ENCODE measurements around the gene ESR1. TPM values are rescaled to one million over a fixed set of nuclear protein-coding genes. Genes with fewer than 3 reads are reported as not detected.

ESR1 gene
- total and polyA plus RNA-seq, 9 of the 15 experiments (the other 6 are each of a cell fraction or from before 2014, with no cell fraction given), result 0.03 to 0.27 (median 0.08) TPM; not detected in 1

- H3K36me3 ChIP-seq (ENCODE audit: control insufficient read depth, insufficient read depth, low read length), result no peaks in the 10 kb centered on the region
- intact Hi-C loops (cut with micrococcal nuclease) (no loop called here), in situ Hi-C loops (cut with MboI) (no loop called here)
- BruUV-seq (replicated peaks), result no TSS peak
- no peak overlapping the region for H3K9ac ChIP-seq (ENCODE audit: insufficient read depth in 1 of 2, low read depth in 2 of 2, low read length in 2 of 2)
- DNase-seq (ENCODE audit: extremely low read depth in 1 of 4, low spot score in 3 of 4), result peak in 2 of 4 experiments; percentile 39 to 45
- H3K79me2 ChIP-seq (ENCODE audit: control insufficient read depth, insufficient read depth, low read length), result no peaks in the 10 kb centered on the region
- TF ChIP-seq GTF2B (IDR thresholded peaks at IDR 0.05; ENCODE audit: extremely low read depth, insufficient read length) (no peak), CTCF (IDR thresholded peaks at IDR 0.05 in 2 of 3, conservative IDR thresholded peaks at IDR 0.05 in 1 of 3; ENCODE audit: insufficient read depth in 2 of 3, low read depth in 1 of 3, low read length in 3 of 3) (peak in 1 of 3 experiments; percentile 33; a peak in 1 of 6 replicates)
- no peak overlapping the region for H3K4me3 ChIP-seq
- 5% methylated on average over 9 of the region's 9 CpGs for WGBS (ENCODE audit: insufficient coverage, low coverage, missing lambda C conversion rate)
- H3K9me1 ChIP-seq (ENCODE audit: control insufficient read depth, insufficient read depth, low read length), result no peaks in the 10 kb centered on the region
- H2AFZ ChIP-seq (ENCODE audit: low read depth, low read length), result 0 out of 2 replicates have a peak overlapping the region, but pooled peaks have one; percentile 4
- H3K4me2 ChIP-seq (ENCODE audit: insufficient read depth, low read length), result no peak overlapping the region
- ChIA-PET CTCF (ENCODE audit: low intra/inter-chr PET ratio) (interaction anchor here (0.8 kb wide), 1 partner anchor 1191 kb away, joined by 3 read pairs; no protein-coding TSS in a partner anchor), POLR2A (no interaction called here)
- H4K20me1 ChIP-seq (replicated peaks; ENCODE audit: control insufficient read depth, insufficient read depth, low read length), result no peaks in the 10 kb centered on the region
- H3K9me3 ChIP-seq (replicated peaks; ENCODE audit: control insufficient read depth, insufficient read depth, low read depth, low read length), result no peaks in the 10 kb centered on the region
- peak; percentile 40 for FAIRE-seq
- H3K27me3 ChIP-seq (ENCODE audit: control insufficient read depth in 2 of 2, insufficient read depth in 2 of 2, low read length in 2 of 2), result no peaks in the 10 kb centered on the region
- no peaks in the 10 kb centered on the region for H3K4me1 ChIP-seq (replicated peaks in 1 of 2; ENCODE audit: control insufficient read depth in 2 of 2, insufficient read depth in 2 of 2, low read length in 2 of 2)
- H3K27ac ChIP-seq (ENCODE audit: extremely low read depth, low read depth, low read length), result no peak overlapping the region
- peak; percentile 68 for ATAC-seq
Measured at GRCh38 chr6:151763303-151763702, 44.2 kb upstream of the ESR1 start.
